Chondrocyte (in vitro differentiated cells): Measurements from ENCODE around the gene GRAMD2B. TPM values are rescaled to one million over a fixed set of nuclear protein-coding genes. Genes with fewer than 3 reads are reported as not detected.

Experiments used
- DNase-seq: peaks from one replicate; pipeline ENCODE4 v3.0.0; 2021; ENCODE audit warnings: mixed read lengths, low spot score
- H3K27ac Mint-ChIP-seq: one replicate; pipeline ENCODE4 v1.8.0; 2021; ENCODE audit warnings: mild to moderate bottlenecking, moderate library complexity, mixed read lengths; ENCODE audit not compliant: unreplicated experiment
- H3K27me3 Mint-ChIP-seq: 2 replicates; pipeline ENCODE4 v1.8.0; 2021; ENCODE audit warnings: low read depth, mixed read lengths
- H3K36me3 Mint-ChIP-seq: 2 replicates; pipeline ENCODE4 v1.8.0; 2021; ENCODE audit warnings: low read depth, mixed read lengths
- H3K4me1 Mint-ChIP-seq: 2 replicates; pipeline ENCODE4 v1.8.0; 2021; ENCODE audit warnings: low read depth, mild to moderate bottlenecking, mixed read lengths
- H3K4me3 Mint-ChIP-seq: one replicate; pipeline ENCODE4 v1.8.0; 2021; ENCODE audit warnings: mild to moderate bottlenecking, moderate library complexity, mixed read lengths; ENCODE audit not compliant: unreplicated experiment
- H3K9me3 Mint-ChIP-seq: 2 replicates; pipeline ENCODE4 v1.8.0; 2021; ENCODE audit warnings: low read depth, mixed read lengths
- CTCF ChIP-seq: fragments of 200-600 bp; sonication (generic); IDR thresholded peaks from 2 replicates; pipeline ENCODE4 v1.5.0; 2021; ENCODE audit warnings: antibody characterized with exemption, mild to moderate bottlenecking, moderate library complexity
- total RNA-seq: library from RNA; stranded (reverse); gene quantifications from 3 replicates; pipeline ENCODE4 v1.2.1, GENCODE V29; 2021

Gene GRAMD2B
- total RNA-seq, 1 donor from 2014 or later: 72.4 TPM

- Mint-ChIP-seq H3K4me3 (no peak overlapping the region), H3K9me3 (peaks cover 12% of the 10 kb centered on the region), H3K27ac (no peak overlapping the region), H3K27me3 (no peaks in the 10 kb centered on the region), H3K4me1 (peaks cover 46% of the 10 kb centered on the region), H3K36me3 (peaks cover 6% of the 10 kb centered on the region)
- TF ChIP-seq CTCF: no peak
- DNase-seq: no peak
Measured at GRCh38 chr5:126413856-126414255, 9.4 kb upstream of the GRAMD2B start.

- Mint-ChIP-seq H3K4me3 (no peak overlapping the region), H3K27ac (peak overlapping the region; percentile 83), H3K9me3 (peaks cover 12% of the 10 kb centered on the region), H3K27me3 (no peaks in the 10 kb centered on the region), H3K4me1 (peaks cover 46% of the 10 kb centered on the region), H3K36me3 (peaks cover 5% of the 10 kb centered on the region)
- TF ChIP-seq CTCF: no peak
- DNase-seq: no peak
Measured at GRCh38 chr5:126414874-126415502, 8.2 kb upstream of the GRAMD2B start.

- peaks cover 8% of the 10 kb centered on the region for H3K9me3 Mint-ChIP-seq
- H3K36me3 Mint-ChIP-seq: peaks cover 3% of the 10 kb centered on the region
- H3K27ac Mint-ChIP-seq: peak overlapping the region; percentile 83
- H3K4me1 Mint-ChIP-seq: peaks cover 46% of the 10 kb centered on the region
- TF ChIP-seq CTCF: no peak
- no peaks in the 10 kb centered on the region for H3K27me3 Mint-ChIP-seq
- DNase-seq: no peak
- peak overlapping the region; percentile 13 for H3K4me3 Mint-ChIP-seq
Measured at GRCh38 chr5:126415789-126416188, 7.4 kb upstream of the GRAMD2B start.

GRCh38 chr5:126416266-126416925 lies 6.8 kb upstream of the GRAMD2B start:
- DNase-seq: no peak
- no peak for TF ChIP-seq CTCF
- Mint-ChIP-seq H3K4me1 (peaks cover 46% of the 10 kb centered on the region), H3K27me3 (no peaks in the 10 kb centered on the region), H3K4me3 (no peak overlapping the region), H3K9me3 (peaks cover 3% of the 10 kb centered on the region), H3K27ac (peak overlapping the region; percentile 83), H3K36me3 (peaks cover under 1% of the 10 kb centered on the region)

GRCh38 chr5:126417178-126417577 lies 6.0 kb upstream of the GRAMD2B start:
- no peak for DNase-seq
- Mint-ChIP-seq H3K4me1 (peaks cover 46% of the 10 kb centered on the region), H3K4me3 (no peak overlapping the region), H3K36me3 (no peaks in the 10 kb centered on the region), H3K27ac (no peak overlapping the region), H3K27me3 (no peaks in the 10 kb centered on the region), H3K9me3 (no peaks in the 10 kb centered on the region)
- no peak for TF ChIP-seq CTCF
